K562 (cell line): ENCODE measurements around the gene MOB3B. TPM values are rescaled to one million over a fixed set of nuclear protein-coding genes. Genes with fewer than 3 reads are reported as not detected.

Experiments used
- ATAC-seq: fragments of 200-7000 bp; cut with Tn5 transposase; 3 replicates; pipeline ENCODE4 v1.9.1; 2020; ENCODE audit warnings: moderate library complexity
- BruUV-seq: library from RNA; stranded (reverse); fragments of 400-500 nt; replicated peaks from 2 replicates; lab custom pipeline; 2021; lab: Mats Ljungman, UMichigan
- CTCF ChIA-PET: fragments of 300-600 bp; formaldehyde crosslinking; extraction: SDS; loops from one replicate; lab custom pipeline; 2021; ENCODE audit warnings: low intra/inter-chr PET ratio; lab: Yijun Ruan, JAX
- POLR2A ChIA-PET: fragments of 300-600, 350-650 bp; sonication (Branson Sonifier 250); formaldehyde crosslinking; extraction: SDS; loops from one replicate; lab custom pipeline; 2021; ENCODE audit warnings: antibody characterized with exemption, inconsistent platforms; lab: Yijun Ruan, JAX
- DNase-seq, 4 experiments: peaks; one replicate each; pipeline versions ENCODE4 v3.0.0 to v3.0.0-alpha.2; 2011 to 2018; ENCODE audit warnings: low spot score in 3 of 4, mixed read lengths in 3 of 4; ENCODE audit errors: extremely low read depth in 1 of 4
- FAIRE-seq: peaks from 2 replicates; lab custom pipeline; 2011; peaks lifted over from hg19 to GRCh38; lab: Jason Lieb, UNC
- H2AFZ ChIP-seq: 2 replicates; pipeline ENCODE4 v1.6.0; 2011; ENCODE audit warnings: low read depth, low read length, control low read depth, inconsistent platforms
- H3K27ac ChIP-seq: fragments of 200-600 bp; 3 replicates; pipeline ENCODE4 v1.8.0; 2011; ENCODE audit warnings: low read depth, mild to moderate bottlenecking, control low read depth, inconsistent platforms, low read length, moderate library complexity, mixed read lengths; ENCODE audit errors: extremely low read depth
- H3K27me3 ChIP-seq, 2 experiments: fragments of 300-600 bp in 1 of 2; 2 replicates in 1 of 2; 3 replicates in 1 of 2; pipeline versions ENCODE4 v1.6.0 to v1.8.0; 2011; ENCODE audit warnings: inconsistent platforms in 2 of 2, low read length in 2 of 2, mild to moderate bottlenecking in 1 of 2, mixed read lengths in 1 of 2, moderate library complexity in 1 of 2; ENCODE audit not compliant: control insufficient read depth in 2 of 2, insufficient read depth in 2 of 2
- H3K36me3 ChIP-seq: fragments of 300-600 bp; 3 replicates; pipeline ENCODE4 v1.8.0; 2011; ENCODE audit warnings: mild to moderate bottlenecking, low read length, inconsistent platforms; ENCODE audit not compliant: control insufficient read depth, insufficient read depth
- H3K4me1 ChIP-seq, 2 experiments: fragments of 200-600 bp in 1 of 2; replicated peaks in 1 of 2; 2 replicates in 1 of 2; 3 replicates in 1 of 2; pipeline versions ENCODE4 v1.5.1 to v1.8.0; 2011; ENCODE audit warnings: inconsistent platforms in 2 of 2, low read length in 2 of 2, mild to moderate bottlenecking in 1 of 2, mixed read lengths in 1 of 2, moderate library complexity in 1 of 2; ENCODE audit not compliant: control insufficient read depth in 2 of 2, insufficient read depth in 2 of 2
- H3K4me2 ChIP-seq: 2 replicates; pipeline ENCODE4 v1.6.1; 2011; ENCODE audit warnings: low read length, control low read depth, inconsistent platforms, mixed read lengths; ENCODE audit not compliant: insufficient read depth
- H3K4me3 ChIP-seq: fragments of 200-600 bp; sonication (generic), shearing (Covaris generic); 2 replicates; pipeline ENCODE4 v1.5.1; 2016; ENCODE audit warnings: control low read depth, inconsistent platforms
- H3K79me2 ChIP-seq: fragments of 200-600 bp; 3 replicates; pipeline ENCODE4 v1.8.0; 2011; ENCODE audit warnings: low read length, inconsistent platforms; ENCODE audit not compliant: control insufficient read depth, insufficient read depth
- H3K9ac ChIP-seq, 2 experiments: 2 replicates each; pipeline versions ENCODE4 v1.6.0 to v1.6.1; 2011; ENCODE audit warnings: low read depth in 2 of 2, low read length in 2 of 2, control low read depth in 1 of 2, inconsistent platforms in 1 of 2, mild to moderate bottlenecking in 1 of 2, mixed read lengths in 1 of 2; ENCODE audit not compliant: insufficient read depth in 1 of 2
- H3K9me1 ChIP-seq: one replicate; pipeline ENCODE4 v1.6.0; 2011; ENCODE audit warnings: inconsistent platforms, mild to moderate bottlenecking, low read length, moderate library complexity; ENCODE audit not compliant: control insufficient read depth, insufficient read depth
- H3K9me3 ChIP-seq: replicated peaks from 2 replicates; pipeline ENCODE4 v1.5.1; 2011; ENCODE audit warnings: low read depth, low read length, inconsistent platforms; ENCODE audit not compliant: control insufficient read depth, insufficient read depth
- H4K20me1 ChIP-seq: replicated peaks from 2 replicates; pipeline ENCODE4 v1.6.1; 2011; ENCODE audit warnings: low read length, inconsistent platforms, mixed read lengths; ENCODE audit not compliant: control insufficient read depth, insufficient read depth
- CBX3 ChIP-seq, 2 experiments: IDR thresholded peaks; 1 replicate in 1 of 2; 2 replicates in 1 of 2; pipeline ENCODE4 v1.6.1; 2012; ENCODE audit warnings: inconsistent platforms in 2 of 2, low read length in 2 of 2, borderline replicate concordance in 1 of 2, control low read depth in 1 of 2
- CREBBP ChIP-seq: IDR thresholded peaks from one replicate; pipeline ENCODE4 v1.6.1; 2012; ENCODE audit warnings: low read depth, mild to moderate bottlenecking, control low read depth, inconsistent platforms, low read length
- HDAC3 ChIP-seq: fragments of 450-650 bp; IDR thresholded peaks from 2 replicates; pipeline ENCODE4 v1.6.1; 2018; ENCODE audit warnings: borderline replicate concordance, mild to moderate bottlenecking, moderate library complexity; ENCODE audit not compliant: partially characterized antibody
- KLF6 ChIP-seq: fragments of 250-450 bp; sonication (Bioruptor Pico); IDR thresholded peaks from 2 replicates; pipeline ENCODE4 v1.4.0; 2020; ENCODE audit warnings: mild to moderate bottlenecking, moderate library complexity, borderline replicate concordance
- TCF7L2 ChIP-seq: fragments of 150-350 bp; IDR thresholded peaks from 2 replicates; pipeline ENCODE4 v1.6.1; 2016; ENCODE audit warnings: low read depth, mild to moderate bottlenecking, low read length, moderate library complexity
- TSC22D4 ChIP-seq: fragments of 450-650 bp; IDR thresholded peaks from 2 replicates; pipeline ENCODE4 v1.6.1; 2016; ENCODE audit warnings: missing genetic modification characterization, missing biosample characterization, control low read depth
- ZNF23 ChIP-seq: fragments of 250-450 bp; sonication (Bioruptor Pico); IDR thresholded peaks from 2 replicates; pipeline ENCODE4 v1.4.0; 2020; ENCODE audit warnings: mild to moderate bottlenecking
- ZNF79 ChIP-seq: fragments of 250-450 bp; sonication (Bioruptor Pico); IDR thresholded peaks from 2 replicates; pipeline ENCODE4 v1.4.0; 2020; ENCODE audit warnings: low read depth, mild to moderate bottlenecking, moderate library complexity
- WGBS: fragments of 100-300 bp; shearing (Covaris generic); methylation state at CpG from one replicate; pipeline ENCODE4 v1.1.6; 2016; ENCODE audit warnings: low coverage, mixed read lengths; ENCODE audit not compliant: insufficient coverage; ENCODE audit errors: missing lambda C conversion rate; 5-methylcytosine and 5-hydroxymethylcytosine counted together
- in situ Hi-C: fragments of 300-500 bp; cut with MboI; formaldehyde crosslinking; loops from 4 replicates; pipeline ENCODE4 v1.15.0; 2018; ENCODE audit warnings: inconsistent platforms, mixed read lengths
- intact Hi-C: fragments of 100-400 bp; cut with micrococcal nuclease; formaldehyde crosslinking; loops from 2 replicates; pipeline ENCODE4 v1.14.2; 2022
- polyA plus RNA-seq, 8 experiments: library from polyadenylated mRNA; depleted of rRNA in 4 of 8; stranded (reverse) in 5 of 8; unstranded in 3 of 8; fragments of >200 nt; fragmentation: Nextera tagmentation in 2 of 8; fragmentation: Illumina TruSeq in 1 of 8; extraction: Ambion mirVana in 2 of 8; extraction: Trizol in 1 of 8; gene quantifications; 2 replicates each; pipeline versions ENCODE4 v1.2.1 to v1.2.3, GENCODE V29; 2011 to 2014; ENCODE audit warnings: inconsistent platforms in 1 of 8, missing spikeins in 1 of 8
- total RNA-seq, 7 experiments: library from RNA; depleted of rRNA in 6 of 7; stranded (reverse); fragments of >200 nt in 6 of 7; fragmentation: Illumina TruSeq in 2 of 7; extraction: Trizol in 2 of 7; gene quantifications; 2 replicates each; pipeline versions ENCODE4 v1.2.1 to v1.2.3, GENCODE V29; 2011 to 2021; ENCODE audit warnings: low replicate concordance in 1 of 7
- TF ChIP-seq, protein P1 (sequence below): fragments of 450-650 bp; formaldehyde crosslinking; IDR thresholded peaks from 2 replicates; pipeline ENCODE4 v1.4.0; 2020; ENCODE audit warnings: mild to moderate bottlenecking, moderate library complexity
- TF ChIP-seq, protein P2 (sequence below): fragments of 250-450 bp; sonication (Bioruptor Pico); IDR thresholded peaks from 2 replicates; pipeline ENCODE4 v1.9.0; 2021; ENCODE audit warnings: mild to moderate bottlenecking, inconsistent platforms
- TF ChIP-seq, protein P3 (sequence below): fragments of 250-450 bp; sonication (Bioruptor Pico); IDR thresholded peaks from 2 replicates; pipeline ENCODE4 v1.4.0; 2020; ENCODE audit warnings: borderline replicate concordance
- TF ChIP-seq, protein P4 (sequence below): sonication (generic); IDR thresholded peaks from 2 replicates; pipeline ENCODE4 v1.6.1; 2016

Gene MOB3B
- total and polyA plus RNA-seq, 9 of the 15 experiments (the other 6 are each of a cell fraction or from before 2014, with no cell fraction given) = 3.6 to 12.8 (median 7.2) TPM

DNA sequence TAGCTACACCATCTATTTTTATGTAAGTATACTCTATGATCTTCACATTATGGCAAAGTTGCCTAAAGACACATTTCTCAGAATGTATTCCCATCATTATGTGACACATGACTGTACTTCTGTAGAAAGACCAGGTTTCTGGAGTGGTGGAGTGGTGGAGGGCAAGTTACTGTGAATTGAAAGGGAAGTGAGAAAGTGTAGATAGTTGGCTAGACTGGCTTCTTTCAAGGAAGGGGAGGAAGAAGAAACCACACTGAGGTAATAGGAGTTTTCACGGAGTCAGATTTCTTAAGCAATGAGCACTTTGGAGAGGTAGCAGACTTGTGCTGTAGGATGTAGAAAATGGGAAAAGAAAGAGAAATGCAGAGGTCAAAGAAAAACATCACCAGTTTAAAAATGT is 181.7 kb downstream of the MOB3B start:
- H3K36me3 ChIP-seq = no peaks in the 10 kb centered on the region; the same call in 2 of the 3 replicates
- no peaks in the 10 kb centered on the region for H3K9me3 ChIP-seq
- in situ Hi-C loops = no loop called here
- H3K27ac ChIP-seq = no peak overlapping the region
- H3K27me3 ChIP-seq = no peaks in the 10 kb centered on the region
- H2AFZ ChIP-seq = no peak overlapping the region
- ChIA-PET CTCF (no interaction called here), POLR2A (no interaction called here)
- no peaks in the 10 kb centered on the region for H3K9me1 ChIP-seq
- H3K9ac ChIP-seq = no peak overlapping the region
- peaks cover 3% of the 10 kb centered on the region for H3K79me2 ChIP-seq
- no peaks in the 10 kb centered on the region; a peak in 1 of 5 replicates for H3K4me1 ChIP-seq
- 100% methylated on average over 1 of the region's 1 CpG for WGBS
- ATAC-seq = no peak
- no peak for FAIRE-seq
- no peak overlapping the region for H3K4me3 ChIP-seq
- BruUV-seq = no TSS peak
- H4K20me1 ChIP-seq = no peaks in the 10 kb centered on the region
- intact Hi-C loops = no loop called here
- no peak overlapping the region for H3K4me2 ChIP-seq
- DNase-seq = no peak
- TF ChIP-seq CBX3 (IDR thresholded peaks at IDR 0.05; ENCODE audit: borderline replicate concordance in 1 of 2, low read length in 2 of 2) (no peak), HDAC3 (no peak), TCF7L2 (no peak), ZNF23 (CRISPR knock-in tag) (no peak), TSC22D4 (no peak), CREBBP (no peak), KLF6 (CRISPR knock-in tag) (no peak), ZNF79 (CRISPR knock-in tag) (no peak)
- TF ChIP-seq, protein P1, sequence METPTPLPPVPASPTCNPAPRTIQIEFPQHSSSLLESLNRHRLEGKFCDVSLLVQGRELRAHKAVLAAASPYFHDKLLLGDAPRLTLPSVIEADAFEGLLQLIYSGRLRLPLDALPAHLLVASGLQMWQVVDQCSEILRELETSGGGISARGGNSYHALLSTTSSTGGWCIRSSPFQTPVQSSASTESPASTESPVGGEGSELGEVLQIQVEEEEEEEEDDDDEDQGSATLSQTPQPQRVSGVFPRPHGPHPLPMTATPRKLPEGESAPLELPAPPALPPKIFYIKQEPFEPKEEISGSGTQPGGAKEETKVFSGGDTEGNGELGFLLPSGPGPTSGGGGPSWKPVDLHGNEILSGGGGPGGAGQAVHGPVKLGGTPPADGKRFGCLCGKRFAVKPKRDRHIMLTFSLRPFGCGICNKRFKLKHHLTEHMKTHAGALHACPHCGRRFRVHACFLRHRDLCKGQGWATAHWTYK (CRISPR knock-in tag) = no peak
- TF ChIP-seq, protein P2, sequence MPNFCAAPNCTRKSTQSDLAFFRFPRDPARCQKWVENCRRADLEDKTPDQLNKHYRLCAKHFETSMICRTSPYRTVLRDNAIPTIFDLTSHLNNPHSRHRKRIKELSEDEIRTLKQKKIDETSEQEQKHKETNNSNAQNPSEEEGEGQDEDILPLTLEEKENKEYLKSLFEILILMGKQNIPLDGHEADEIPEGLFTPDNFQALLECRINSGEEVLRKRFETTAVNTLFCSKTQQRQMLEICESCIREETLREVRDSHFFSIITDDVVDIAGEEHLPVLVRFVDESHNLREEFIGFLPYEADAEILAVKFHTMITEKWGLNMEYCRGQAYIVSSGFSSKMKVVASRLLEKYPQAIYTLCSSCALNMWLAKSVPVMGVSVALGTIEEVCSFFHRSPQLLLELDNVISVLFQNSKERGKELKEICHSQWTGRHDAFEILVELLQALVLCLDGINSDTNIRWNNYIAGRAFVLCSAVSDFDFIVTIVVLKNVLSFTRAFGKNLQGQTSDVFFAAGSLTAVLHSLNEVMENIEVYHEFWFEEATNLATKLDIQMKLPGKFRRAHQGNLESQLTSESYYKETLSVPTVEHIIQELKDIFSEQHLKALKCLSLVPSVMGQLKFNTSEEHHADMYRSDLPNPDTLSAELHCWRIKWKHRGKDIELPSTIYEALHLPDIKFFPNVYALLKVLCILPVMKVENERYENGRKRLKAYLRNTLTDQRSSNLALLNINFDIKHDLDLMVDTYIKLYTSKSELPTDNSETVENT (CRISPR knock-in tag) = no peak
- TF ChIP-seq, protein P3, sequence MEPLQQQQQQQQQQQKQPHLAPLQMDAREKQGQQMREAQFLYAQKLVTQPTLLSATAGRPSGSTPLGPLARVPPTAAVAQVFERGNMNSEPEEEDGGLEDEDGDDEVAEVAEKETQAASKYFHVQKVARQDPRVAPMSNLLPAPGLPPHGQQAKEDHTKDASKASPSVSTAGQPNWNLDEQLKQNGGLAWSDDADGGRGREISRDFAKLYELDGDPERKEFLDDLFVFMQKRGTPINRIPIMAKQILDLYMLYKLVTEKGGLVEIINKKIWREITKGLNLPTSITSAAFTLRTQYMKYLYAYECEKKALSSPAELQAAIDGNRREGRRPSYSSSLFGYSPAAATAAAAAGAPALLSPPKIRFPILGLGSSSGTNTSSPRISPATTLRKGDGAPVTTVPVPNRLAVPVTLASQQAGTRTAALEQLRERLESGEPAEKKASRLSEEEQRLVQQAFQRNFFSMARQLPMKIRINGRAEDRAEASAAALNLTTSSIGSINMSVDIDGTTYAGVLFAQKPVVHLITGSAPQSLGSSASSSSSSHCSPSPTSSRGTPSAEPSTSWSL (CRISPR knock-in tag) = no peak
- TF ChIP-seq, protein P4, sequence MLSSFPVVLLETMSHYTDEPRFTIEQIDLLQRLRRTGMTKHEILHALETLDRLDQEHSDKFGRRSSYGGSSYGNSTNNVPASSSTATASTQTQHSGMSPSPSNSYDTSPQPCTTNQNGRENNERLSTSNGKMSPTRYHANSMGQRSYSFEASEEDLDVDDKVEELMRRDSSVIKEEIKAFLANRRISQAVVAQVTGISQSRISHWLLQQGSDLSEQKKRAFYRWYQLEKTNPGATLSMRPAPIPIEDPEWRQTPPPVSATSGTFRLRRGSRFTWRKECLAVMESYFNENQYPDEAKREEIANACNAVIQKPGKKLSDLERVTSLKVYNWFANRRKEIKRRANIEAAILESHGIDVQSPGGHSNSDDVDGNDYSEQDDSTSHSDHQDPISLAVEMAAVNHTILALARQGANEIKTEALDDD = no peak
